ENCODE results near the gene CGB5. TPM values are rescaled to one million over a fixed set of nuclear protein-coding genes. Genes with fewer than 3 reads are reported as not detected.

The CGB5 gene
- total and polyA plus RNA-seq, 4 experiments from 2014 or later, result not detected

- Histone ChIP-seq H3K4me1 (ENCODE audit: insufficient read depth, low read length) (peaks cover 23% of the 10 kb centered on the region), H3K27ac (ENCODE audit: low read depth, low read length) (no peak within 1 kb of the TSS), H3K4me3 (ENCODE audit: low read length in 2 of 2) (peak within 1 kb of the TSS; percentile 49 to 57), H3K9me3 (ENCODE audit: control insufficient read depth in 1 of 2, low read length in 2 of 2) (no peaks in the 10 kb centered on the region), H3K27me3 (ENCODE audit: insufficient read depth, low read length) (peaks cover 18% of the 10 kb centered on the region), H3K36me3 (ENCODE audit: insufficient read depth, low read length) (no peaks in the 10 kb centered on the region)
- ChIA-PET CTCF (ENCODE audit: partially characterized antibody) (interaction anchor here (1.1 to 1.5 kb wide), 2 partner anchors 57 to 58 kb away, joined by 3 read pairs; no protein-coding TSS in a partner anchor), POLR2A (ENCODE audit: partially characterized antibody) (interaction anchor here (0.6 to 2.1 kb wide), 3 partner anchors 57 to 622 kb away, joined by 3 to 8 read pairs (median 3); partner anchors contain the start of genes GYS1, LIN7B and RUVBL2)
- H3K27ac Mint-ChIP-seq, result peak within 1 kb of the TSS; percentile 2 to 60 (median 18)
- intact Hi-C loops (cut with micrococcal nuclease), result loop anchor here (2.0 to 10.0 kb wide), 2 partner anchors 39 to 63 kb away; partner anchors contain the start of genes GYS1 and RUVBL2
- peak in 4 of 5 donors; percentile 20 to 43 (median 22) for DNase-seq
- peaks cover 16 to 24% of the 10 kb centered on the region in 2 donors for H3K27me3 Mint-ChIP-seq
- no peaks in the 10 kb centered on the region for H3K36me3 Mint-ChIP-seq
- peaks cover 7 to 27% (median 14%) of the 10 kb centered on the region in 4 donors for H3K4me1 Mint-ChIP-seq
- H3K4me3 Mint-ChIP-seq, result peak within 1 kb of the TSS; percentile 79 to 93 (median 89)
- peaks cover 0 to 3% (median 0%) of the 10 kb centered on the region in 8 donors for H3K9me3 Mint-ChIP-seq
Measured at GRCh38 chr19:49057636-49058234, 14.1 kb downstream of the CGB5 start, which contains the start of gene CGB7. CGB7 (minus strand) TSS chr19:49057749; CDS start chr19:49055375, 2,374 bp downstream.

- peaks cover 23% of the 10 kb centered on the region for H3K4me1 ChIP-seq (ENCODE audit: insufficient read depth, low read length)
- Mint-ChIP-seq H3K4me1 (peaks cover 7 to 27% (median 14%) of the 10 kb centered on the region in 4 donors), H3K27me3 (peaks cover 17 to 24% of the 10 kb centered on the region in 2 donors), H3K27ac (no peak overlapping the region), H3K36me3 (no peaks in the 10 kb centered on the region), H3K4me3 (peak overlapping the region in 4 of 8 donors; percentile 86 to 93 (median 90)), H3K9me3 (peaks cover 0 to 3% (median 0%) of the 10 kb centered on the region in 8 donors)
- H3K9me3 ChIP-seq (ENCODE audit: control insufficient read depth in 1 of 2, low read length in 2 of 2), result no peaks in the 10 kb centered on the region
- ChIA-PET POLR2A (ENCODE audit: partially characterized antibody) (interaction anchor here (2.1 kb wide), 1 partner anchor 65 kb away, joined by 8 read pairs; the partner anchor contains the start of genes GYS1 and RUVBL2), CTCF (ENCODE audit: partially characterized antibody) (no interaction called here)
- no peak overlapping the region for H3K27ac ChIP-seq (ENCODE audit: low read depth, low read length)
- H3K4me3 ChIP-seq (ENCODE audit: low read length in 2 of 2), result no peak overlapping the region
- intact Hi-C loops (cut with micrococcal nuclease), result loop anchor here (10.0 kb wide), 1 partner anchor 64 kb away; the partner anchor contains the start of genes GYS1 and RUVBL2
- H3K36me3 ChIP-seq (ENCODE audit: insufficient read depth, low read length), result no peaks in the 10 kb centered on the region
- H3K27me3 ChIP-seq (ENCODE audit: insufficient read depth, low read length), result peaks cover 18% of the 10 kb centered on the region
- no peak for DNase-seq
Measured at GRCh38 chr19:49058562-49058961, 14.9 kb downstream of the CGB5 start.

- CTCF ChIA-PET (ENCODE audit: partially characterized antibody), result interaction anchor here (0.6 kb wide), 1 partner anchor 716 kb away, joined by 4 read pairs; no protein-coding TSS in a partner anchor
- H3K36me3 ChIP-seq (ENCODE audit: insufficient read depth, low read length), result no peaks in the 10 kb centered on the region
- intact Hi-C loops (cut with micrococcal nuclease), result loop anchor here (10.0 kb wide), 1 partner anchor 64 kb away; the partner anchor contains the start of genes GYS1 and RUVBL2
- H3K4me1 Mint-ChIP-seq, result peaks cover 7 to 27% (median 14%) of the 10 kb centered on the region in 4 donors
- DNase-seq, result no peak
- peaks cover 18 to 24% of the 10 kb centered on the region in 2 donors for H3K27me3 Mint-ChIP-seq
- H3K4me3 ChIP-seq (ENCODE audit: low read length in 2 of 2), result no peak overlapping the region
- peaks cover 20% of the 10 kb centered on the region for H3K27me3 ChIP-seq (ENCODE audit: insufficient read depth, low read length)
- no peaks in the 10 kb centered on the region for H3K9me3 ChIP-seq (ENCODE audit: control insufficient read depth in 1 of 2, low read length in 2 of 2)
- H3K27ac Mint-ChIP-seq, result peak overlapping the region in 1 of 7 donors; percentile 77
- H3K27ac ChIP-seq (ENCODE audit: low read depth, low read length), result no peak overlapping the region
- peaks cover 0 to 3% (median 0%) of the 10 kb centered on the region in 8 donors for H3K9me3 Mint-ChIP-seq
- peak overlapping the region in 1 of 8 donors; percentile 36 for H3K4me3 Mint-ChIP-seq
- no peaks in the 10 kb centered on the region for H3K36me3 Mint-ChIP-seq
- POLR2A ChIA-PET (ENCODE audit: partially characterized antibody), result interaction anchor here (2.1 kb wide), 1 partner anchor 66 kb away, joined by 8 read pairs; the partner anchor contains the start of genes GYS1 and RUVBL2
- peaks cover 23% of the 10 kb centered on the region for H3K4me1 ChIP-seq (ENCODE audit: insufficient read depth, low read length)
Measured at GRCh38 chr19:49059053-49059452, 15.4 kb downstream of the CGB5 start.

GRCh38 chr19:49061000-49061399, 17.4 kb downstream of the CGB5 start:
- ChIA-PET CTCF (ENCODE audit: partially characterized antibody) (no interaction called here), POLR2A (ENCODE audit: partially characterized antibody) (no interaction called here)
- H3K27me3 ChIP-seq (ENCODE audit: insufficient read depth, low read length), result peaks cover 25% of the 10 kb centered on the region
- peaks cover 21% of the 10 kb centered on the region for H3K4me1 ChIP-seq (ENCODE audit: insufficient read depth, low read length)
- Mint-ChIP-seq H3K36me3 (no peaks in the 10 kb centered on the region), H3K27ac (no peak overlapping the region), H3K4me3 (no peak overlapping the region), H3K4me1 (peaks cover 7 to 22% (median 15%) of the 10 kb centered on the region in 4 donors), H3K9me3 (peaks cover 0 to 3% (median 0%) of the 10 kb centered on the region in 8 donors), H3K27me3 (peaks cover 20 to 29% of the 10 kb centered on the region in 2 donors)
- no peak for DNase-seq
- no peaks in the 10 kb centered on the region for H3K36me3 ChIP-seq (ENCODE audit: insufficient read depth, low read length)
- H3K9me3 ChIP-seq (ENCODE audit: control insufficient read depth in 1 of 2, low read length in 2 of 2), result no peaks in the 10 kb centered on the region
- H3K4me3 ChIP-seq (ENCODE audit: low read length in 2 of 2), result no peak overlapping the region
- intact Hi-C loops (cut with micrococcal nuclease), result no loop called here
- H3K27ac ChIP-seq (ENCODE audit: low read depth, low read length), result no peak overlapping the region

- ChIA-PET CTCF (ENCODE audit: partially characterized antibody) (no interaction called here), POLR2A (ENCODE audit: partially characterized antibody) (no interaction called here)
- intact Hi-C loops (cut with micrococcal nuclease), result no loop called here
- H3K27ac ChIP-seq (ENCODE audit: low read depth, low read length), result no peak overlapping the region
- Mint-ChIP-seq H3K36me3 (no peaks in the 10 kb centered on the region), H3K27ac (no peak overlapping the region), H3K4me3 (no peak overlapping the region), H3K9me3 (peaks cover 0 to 3% (median 0%) of the 10 kb centered on the region in 8 donors), H3K4me1 (peaks cover 7 to 22% (median 13%) of the 10 kb centered on the region in 4 donors), H3K27me3 (peaks cover 22 to 34% of the 10 kb centered on the region in 2 donors)
- no peak for DNase-seq
- H3K4me3 ChIP-seq (ENCODE audit: low read length in 2 of 2), result no peak overlapping the region
- no peaks in the 10 kb centered on the region for H3K9me3 ChIP-seq (ENCODE audit: control insufficient read depth in 1 of 2, low read length in 2 of 2)
- no peaks in the 10 kb centered on the region for H3K36me3 ChIP-seq (ENCODE audit: insufficient read depth, low read length)
- peaks cover 25% of the 10 kb centered on the region for H3K27me3 ChIP-seq (ENCODE audit: insufficient read depth, low read length)
- H3K4me1 ChIP-seq (ENCODE audit: insufficient read depth, low read length), result peaks cover 17% of the 10 kb centered on the region
Measured at GRCh38 chr19:49061445-49061844, 17.8 kb downstream of the CGB5 start.

GRCh38 chr19:49064029-49064629, 20.5 kb downstream of the CGB5 start:
- H3K27me3 ChIP-seq (ENCODE audit: insufficient read depth, low read length), result peaks cover 8% of the 10 kb centered on the region
- H3K27ac ChIP-seq (ENCODE audit: low read depth, low read length), result no peak overlapping the region
- POLR2A ChIA-PET (ENCODE audit: partially characterized antibody), result no interaction called here
- H3K9me3 ChIP-seq (ENCODE audit: control insufficient read depth in 1 of 2, low read length in 2 of 2), result no peaks in the 10 kb centered on the region
- H3K36me3 Mint-ChIP-seq, result no peaks in the 10 kb centered on the region
- H3K4me1 ChIP-seq (ENCODE audit: insufficient read depth, low read length), result no peaks in the 10 kb centered on the region
- no peak overlapping the region for H3K27ac Mint-ChIP-seq
- no peak overlapping the region for H3K4me3 ChIP-seq (ENCODE audit: low read length in 2 of 2)
- H3K36me3 ChIP-seq (ENCODE audit: insufficient read depth, low read length), result no peaks in the 10 kb centered on the region
- peaks cover 0 to 4% (median 0%) of the 10 kb centered on the region in 8 donors for H3K9me3 Mint-ChIP-seq
- DNase-seq, result no peak
- intact Hi-C loops (cut with micrococcal nuclease), result no loop called here
- H3K4me3 Mint-ChIP-seq, result peak overlapping the region in 2 of 8 donors; percentile 43 to 52
- H3K4me1 Mint-ChIP-seq, result peaks cover 0 to 5% (median 0%) of the 10 kb centered on the region in 4 donors
- H3K27me3 Mint-ChIP-seq, result peaks cover 22 to 37% of the 10 kb centered on the region in 2 donors
- CTCF ChIA-PET (ENCODE audit: partially characterized antibody), result interaction anchor here (1.4 kb wide), 1 partner anchor 42 kb away, joined by 3 read pairs; no protein-coding TSS in a partner anchor
